Hypothalamus (tissue), 51 donors: ENCODE measurements around the gene RAPGEF4.
A peak's percentile ranks its signal among the peaks of the same experiment; 100 is the strongest.

Experiments used
- DNase-seq, 51 donors: peaks; one replicate each; lab custom pipeline; 2025; lab: John Stamatoyannopoulos, UW

The RAPGEF4 gene

GRCh38 chr2:172957734-172958133, 222.1 kb downstream of the RAPGEF4 start:
- DNase-seq: no peak

GRCh38 chr2:172962082-172962481, 226.4 kb downstream of the RAPGEF4 start:
- DNase-seq: no peak

- DNase-seq: no peak
Observed at GRCh38 chr2:172962824-172963223, 227.2 kb downstream of the RAPGEF4 start.

GRCh38 chr2:172964511-172965139, 229.0 kb downstream of the RAPGEF4 start:
- DNase-seq: no peak

- no peak for DNase-seq
Observed at GRCh38 chr2:172965433-172966212, 230.0 kb downstream of the RAPGEF4 start.

GRCh38 chr2:172967036-172967982, 231.7 kb downstream of the RAPGEF4 start:
- no peak for DNase-seq

- no peak for DNase-seq
Observed at GRCh38 chr2:172968061-172968469, 232.4 kb downstream of the RAPGEF4 start.

GRCh38 chr2:172969166-172969565, 233.5 kb downstream of the RAPGEF4 start:
- DNase-seq: no peak

GRCh38 chr2:172969609-172970008, 234.0 kb downstream of the RAPGEF4 start:
- no peak for DNase-seq

GRCh38 chr2:172970660-172971059, 235.0 kb downstream of the RAPGEF4 start:
- DNase-seq: peak in 1 of 51 donors; percentile 44

GRCh38 chr2:172972005-172972619, 236.5 kb downstream of the RAPGEF4 start:
- peak in 6 of 51 donors; percentile 2 to 14 (median 8) for DNase-seq

- DNase-seq: no peak
Observed at GRCh38 chr2:172974762-172975161, 239.1 kb downstream of the RAPGEF4 start.

GRCh38 chr2:172976116-172976515, 240.5 kb downstream of the RAPGEF4 start:
- DNase-seq: no peak

GRCh38 chr2:172976816-172977215, 241.2 kb downstream of the RAPGEF4 start:
- no peak for DNase-seq

- peak in 1 of 51 donors; percentile 17 for DNase-seq
Observed at GRCh38 chr2:172977270-172978062, 241.8 kb downstream of the RAPGEF4 start.

- no peak for DNase-seq
Observed at GRCh38 chr2:172978063-172978383, 242.4 kb downstream of the RAPGEF4 start.

- peak in 1 of 51 donors; percentile 18 for DNase-seq
Observed at GRCh38 chr2:172985139-172985892, 249.7 kb downstream of the RAPGEF4 start.

GRCh38 chr2:172986040-172986439, 250.4 kb downstream of the RAPGEF4 start:
- DNase-seq: no peak

- DNase-seq: no peak
Observed at GRCh38 chr2:172988728-172989127, 253.1 kb downstream of the RAPGEF4 start.
